ENCODE results near the gene ARNT2.

DNA sequence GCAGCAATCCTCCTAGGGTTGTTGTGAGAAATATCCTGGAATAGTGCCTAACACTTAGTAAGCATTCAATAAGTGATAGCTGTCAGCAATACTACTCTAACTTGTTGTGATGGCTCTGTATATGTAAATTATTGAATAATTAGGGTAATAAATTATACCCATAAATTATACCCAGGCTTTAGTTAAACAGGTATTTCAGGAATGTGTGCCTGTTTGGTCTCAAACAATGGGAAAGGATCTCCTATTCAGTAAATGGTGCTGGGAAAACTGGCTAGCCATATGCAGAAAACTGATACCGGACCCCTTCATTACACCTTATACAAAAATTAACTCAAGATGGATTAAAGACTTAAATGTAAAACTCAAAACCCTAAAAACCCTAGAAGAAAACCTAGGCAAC is 14.8 kb upstream of the ARNT2 start:
- TF ChIP-seq, protein P1, sequence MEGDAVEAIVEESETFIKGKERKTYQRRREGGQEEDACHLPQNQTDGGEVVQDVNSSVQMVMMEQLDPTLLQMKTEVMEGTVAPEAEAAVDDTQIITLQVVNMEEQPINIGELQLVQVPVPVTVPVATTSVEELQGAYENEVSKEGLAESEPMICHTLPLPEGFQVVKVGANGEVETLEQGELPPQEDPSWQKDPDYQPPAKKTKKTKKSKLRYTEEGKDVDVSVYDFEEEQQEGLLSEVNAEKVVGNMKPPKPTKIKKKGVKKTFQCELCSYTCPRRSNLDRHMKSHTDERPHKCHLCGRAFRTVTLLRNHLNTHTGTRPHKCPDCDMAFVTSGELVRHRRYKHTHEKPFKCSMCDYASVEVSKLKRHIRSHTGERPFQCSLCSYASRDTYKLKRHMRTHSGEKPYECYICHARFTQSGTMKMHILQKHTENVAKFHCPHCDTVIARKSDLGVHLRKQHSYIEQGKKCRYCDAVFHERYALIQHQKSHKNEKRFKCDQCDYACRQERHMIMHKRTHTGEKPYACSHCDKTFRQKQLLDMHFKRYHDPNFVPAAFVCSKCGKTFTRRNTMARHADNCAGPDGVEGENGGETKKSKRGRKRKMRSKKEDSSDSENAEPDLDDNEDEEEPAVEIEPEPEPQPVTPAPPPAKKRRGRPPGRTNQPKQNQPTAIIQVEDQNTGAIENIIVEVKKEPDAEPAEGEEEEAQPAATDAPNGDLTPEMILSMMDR (IDR thresholded peaks at IDR 0.05), result no peak
- TF ChIP-seq POLR2A (IDR thresholded peaks at IDR 0.05), result no peak
